Stimulated activated CD8-positive, alpha-beta memory T cell treated with anti-CD3 and anti-CD28 coated beads, Interleukin-2, amount 100 ng/mL, for 1 hour (primary cell): ENCODE results near the gene TMEM184B.
A peak's percentile ranks its signal among the peaks of the same experiment; 100 is the strongest.
"Not testable (repeated sequence)": the region's sequence is repeated elsewhere in the genome, so short reads cannot be mapped to it uniquely, and the experiment has no call there.

ENCODE experiments used
- DNase-seq, 2 donors: peaks; one replicate each; pipeline ENCODE4 v3.0.0-alpha.2; 2020; ENCODE audit warnings: low read depth in 2 of 2

The TMEM184B gene

DNA sequence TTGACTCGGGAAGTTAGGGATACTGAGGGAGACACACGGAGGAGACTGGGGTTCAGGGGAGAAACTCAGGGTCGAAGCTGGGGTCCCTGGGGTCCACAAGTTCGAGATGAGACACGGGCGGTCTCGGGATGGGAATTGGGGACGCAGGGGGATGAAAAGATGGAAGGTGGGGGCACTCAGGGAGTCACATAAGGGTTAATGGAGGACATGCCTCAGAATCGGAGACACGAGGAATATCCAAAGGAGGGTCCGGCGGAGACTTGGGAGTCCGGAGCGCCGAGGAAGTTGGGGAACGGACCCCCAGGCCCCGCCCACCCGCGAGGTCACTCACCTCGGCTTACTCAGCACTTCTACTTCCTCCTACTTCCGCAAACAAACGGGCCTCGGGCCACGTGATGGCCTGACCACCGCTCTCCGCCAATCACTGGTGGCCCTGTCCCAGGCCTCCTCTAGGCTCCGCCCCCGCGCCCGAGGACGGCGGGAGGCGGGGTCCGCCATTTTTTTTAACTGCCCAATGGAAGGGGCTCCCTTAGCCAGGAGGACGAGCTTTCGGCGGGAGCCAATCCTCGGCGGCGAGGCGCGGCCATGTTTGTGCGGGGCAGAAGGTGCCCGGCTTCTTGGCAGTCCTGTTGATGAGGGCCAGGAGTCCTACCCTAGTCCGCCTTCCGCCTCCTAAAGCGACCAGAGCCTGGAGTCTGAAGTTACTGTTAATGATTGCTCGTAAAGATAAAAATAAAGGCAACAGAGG lies 91.2 kb downstream of the TMEM184B start, which contains the start of gene PLA2G6:
TSS of gene PLA2G6 (minus strand) at position 378 of the 748 bp plus-strand sequence. CDS start 12,404 bp downstream, outside the sequence.
- peak; percentile 90 to 93 for DNase-seq

DNA sequence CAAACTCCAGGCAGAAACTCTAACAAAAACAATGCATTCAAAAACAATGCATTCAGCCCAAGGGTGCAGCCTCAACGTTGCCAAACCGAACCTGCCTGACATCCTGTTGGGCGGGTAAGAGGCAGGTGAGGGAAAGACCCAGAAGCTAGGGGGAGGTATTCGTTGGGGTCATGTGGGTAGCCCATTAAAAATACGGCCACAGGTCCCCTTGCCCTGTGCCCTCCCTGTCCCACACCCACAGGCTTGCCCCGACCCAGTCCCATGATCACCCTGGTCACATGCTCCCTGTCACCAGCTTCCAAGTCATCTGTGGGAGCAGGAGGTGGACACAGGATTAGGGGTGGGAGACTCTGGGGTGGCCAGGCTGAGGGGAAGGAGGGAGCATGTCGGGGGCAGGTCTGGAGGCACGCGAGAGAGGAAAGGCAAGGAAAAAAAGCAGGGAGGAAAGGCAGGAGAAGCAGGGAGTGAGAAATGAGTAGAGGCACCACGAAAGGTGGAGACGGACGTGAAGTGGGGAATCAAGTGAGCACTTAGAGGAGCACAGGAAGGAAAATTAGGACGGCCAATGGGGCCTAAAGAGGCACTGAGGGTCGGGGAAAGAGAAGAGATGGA lies 91.9 kb downstream of the TMEM184B start:
- DNase-seq: no peak

DNA sequence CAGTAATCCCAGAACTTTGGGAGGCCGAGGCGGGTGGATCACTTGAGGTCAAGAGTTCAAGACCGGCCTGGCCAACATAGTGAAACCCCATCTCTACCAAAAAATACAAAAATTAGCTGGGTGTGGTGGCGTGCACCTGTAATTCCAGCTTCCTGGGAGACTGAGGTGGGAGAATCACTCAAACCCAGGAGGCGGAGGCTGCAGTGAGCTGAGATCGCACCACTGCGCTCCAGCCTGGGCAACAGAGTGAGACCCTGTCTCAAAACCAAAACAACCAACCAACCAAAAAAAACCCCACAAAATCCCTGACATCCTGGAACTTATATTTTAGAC lies 94.2 kb downstream of the TMEM184B start:
- DNase-seq: not testable (repeated sequence)

DNA sequence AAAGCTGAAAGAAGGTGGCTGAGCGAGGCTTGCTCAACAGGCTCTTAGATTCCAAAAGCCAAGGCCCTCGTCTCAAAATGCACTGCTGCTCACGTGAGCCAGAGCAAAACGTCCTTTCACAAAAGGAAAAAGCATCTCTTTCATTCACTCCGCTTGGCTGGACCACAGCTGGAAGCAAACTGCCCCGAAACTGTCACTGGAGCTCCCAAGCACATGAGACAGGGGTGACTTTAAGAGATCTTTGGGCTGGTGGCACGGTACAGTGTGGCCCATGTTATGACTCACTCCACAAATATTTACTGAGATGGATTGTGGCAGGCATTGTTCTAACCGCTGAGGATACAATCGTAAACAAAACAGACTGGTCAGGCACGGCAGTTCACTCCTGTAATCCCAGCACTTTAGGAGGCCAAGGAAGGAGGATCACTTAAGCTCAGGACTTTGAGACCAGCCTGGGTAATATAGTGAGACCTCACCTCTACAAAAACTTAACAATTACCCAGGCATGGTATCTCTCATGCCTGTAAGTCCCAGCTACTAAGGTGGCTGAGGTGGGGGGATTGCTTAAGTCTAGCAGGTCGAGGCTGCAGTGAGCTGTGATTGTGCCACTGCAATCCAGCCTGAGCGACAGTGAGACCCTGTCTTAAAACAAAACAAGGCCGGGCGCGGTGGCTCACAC lies 94.7 kb downstream of the TMEM184B start:
- DNase-seq: no peak

DNA sequence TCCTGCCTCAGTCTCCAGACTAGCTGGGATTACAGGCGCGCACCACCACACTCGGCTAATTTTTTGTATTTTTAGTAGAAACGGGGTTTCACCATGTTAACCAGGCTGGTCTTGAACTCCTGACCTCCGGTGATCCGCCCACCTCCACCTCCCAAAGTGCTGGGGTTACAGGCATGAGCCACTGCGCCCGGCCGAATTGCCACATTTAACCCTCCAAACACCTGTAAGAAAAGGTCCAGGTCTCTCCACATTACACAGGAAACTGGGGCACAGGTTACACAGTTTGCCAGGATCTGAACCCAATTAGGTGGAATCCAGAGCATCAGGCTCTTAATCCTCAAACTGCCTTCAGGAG lies 95.3 kb downstream of the TMEM184B start:
- not testable (repeated sequence) for DNase-seq

DNA sequence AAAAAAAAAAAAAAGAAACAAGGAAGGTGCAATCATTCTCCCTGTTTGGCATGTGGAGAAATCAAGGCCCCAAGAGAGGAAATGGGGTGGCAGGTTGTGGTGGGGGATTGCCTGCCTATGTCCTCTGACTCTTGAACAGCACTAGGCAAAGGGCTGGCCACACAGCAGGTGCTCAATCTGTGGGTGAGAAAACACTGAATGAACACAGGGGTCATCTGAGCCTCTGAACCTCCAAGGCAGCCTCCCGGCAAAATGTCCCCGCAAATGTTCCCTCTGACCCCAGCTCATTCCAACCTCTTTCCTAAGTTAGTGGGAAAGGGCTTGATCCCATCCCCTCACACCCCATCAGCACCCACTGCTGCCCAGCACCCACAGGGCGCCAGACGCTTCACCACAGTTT lies 95.8 kb downstream of the TMEM184B start:
- no peak for DNase-seq

DNA sequence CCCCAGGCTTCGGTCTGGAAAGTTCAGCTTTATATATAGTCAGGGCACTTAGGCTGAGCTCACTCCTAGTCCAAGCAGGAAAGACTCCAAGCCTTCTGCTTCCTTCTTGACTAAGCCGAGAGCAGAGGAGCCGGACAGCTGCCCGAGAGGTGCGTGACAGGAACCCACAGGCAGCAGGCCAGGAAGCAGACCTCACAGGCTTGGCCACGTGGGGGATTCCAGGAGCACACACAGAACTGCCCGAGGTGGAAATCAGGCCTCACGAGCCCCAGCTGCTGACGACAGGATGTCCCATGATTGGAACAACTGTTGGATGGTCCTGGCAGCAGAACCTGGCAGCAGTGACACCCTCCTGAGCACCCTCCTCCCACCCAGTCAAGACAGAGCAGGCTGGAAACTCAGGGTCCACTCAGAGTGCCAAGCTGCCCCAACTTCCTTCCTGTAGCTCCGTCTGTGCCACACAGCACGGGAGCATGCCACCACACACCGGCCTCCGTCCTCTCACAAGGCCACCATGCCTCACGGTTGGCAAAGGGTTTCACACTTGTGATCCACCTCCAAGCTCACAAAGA lies 96.6 kb downstream of the TMEM184B start:
- peak in 1 of 2 donors; percentile 24 for DNase-seq

DNA sequence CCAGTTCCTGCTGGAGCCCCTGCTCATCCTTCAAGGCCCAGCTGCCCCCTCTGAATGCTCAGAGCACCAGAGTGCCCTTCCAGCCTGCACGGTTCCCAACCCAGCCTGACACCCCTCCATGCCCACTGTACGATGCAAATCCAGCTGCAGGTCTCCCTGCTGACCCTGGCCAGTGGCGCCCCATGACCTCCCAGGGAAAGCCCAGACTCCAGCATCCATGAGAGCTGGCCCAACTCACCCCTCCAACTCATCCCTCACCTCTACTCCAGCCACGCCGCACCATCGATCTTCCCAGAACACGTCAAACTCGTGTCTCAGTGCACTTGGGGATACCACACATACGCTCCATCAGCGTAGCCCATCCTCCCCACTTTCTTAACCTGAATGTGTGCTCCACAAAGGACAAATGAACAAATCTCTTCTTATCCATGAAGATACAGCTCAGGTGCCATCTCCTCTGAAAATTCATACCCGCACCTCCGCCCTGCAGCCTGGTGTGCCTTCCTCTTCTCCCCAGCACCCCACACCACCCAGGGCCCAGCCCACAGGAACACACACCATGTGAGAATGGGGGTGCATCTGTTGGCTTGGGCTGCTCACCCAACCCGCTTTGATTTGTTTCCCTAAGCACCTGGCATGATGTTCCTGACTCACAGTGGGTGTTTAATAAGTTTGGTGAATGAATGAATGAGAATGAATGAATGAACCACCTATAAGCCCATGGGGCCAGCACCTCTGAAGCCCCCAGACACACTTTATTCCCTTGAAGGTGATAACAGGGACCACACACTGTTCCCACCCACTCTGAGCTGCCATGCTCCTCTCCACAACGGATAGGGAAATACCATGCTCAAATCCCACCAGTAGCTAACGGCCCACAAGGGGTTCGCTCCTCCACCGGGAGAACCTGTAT lies 97.3 kb downstream of the TMEM184B start:
- DNase-seq: no peak

DNA sequence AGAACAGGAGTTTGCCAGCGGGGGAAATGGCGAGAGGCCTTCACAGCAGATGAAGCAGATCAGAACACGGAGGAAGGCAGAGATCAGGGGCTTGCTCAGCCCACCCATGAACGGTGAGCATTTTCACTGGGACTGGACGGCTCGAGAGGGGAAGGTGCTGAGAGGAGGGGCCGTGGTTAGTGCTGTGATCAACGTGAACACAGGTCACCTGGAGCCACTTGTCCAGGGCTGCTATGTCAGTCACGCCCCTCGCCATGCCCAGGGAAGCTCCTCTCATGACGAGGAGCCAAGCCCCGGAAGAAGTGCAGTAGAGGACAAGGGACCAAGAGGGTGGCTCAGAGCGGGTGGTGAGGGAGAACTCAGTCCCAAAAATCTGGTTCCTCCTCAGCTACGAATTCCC lies 98.2 kb downstream of the TMEM184B start:
- DNase-seq: no peak

DNA sequence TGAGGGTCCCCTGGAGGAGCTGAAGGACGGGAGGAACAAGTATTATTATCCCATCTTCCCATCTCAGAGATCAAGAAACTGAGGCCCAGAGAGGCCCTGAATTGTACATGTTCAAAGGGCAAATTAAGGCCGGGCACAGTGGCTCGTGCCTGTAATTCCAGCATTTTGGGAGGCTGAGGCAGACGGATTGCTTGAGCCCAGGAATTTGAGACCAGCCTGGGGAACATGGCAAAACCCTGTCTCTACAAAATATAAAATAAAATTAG lies 99.2 kb downstream of the TMEM184B start:
- no peak for DNase-seq

DNA sequence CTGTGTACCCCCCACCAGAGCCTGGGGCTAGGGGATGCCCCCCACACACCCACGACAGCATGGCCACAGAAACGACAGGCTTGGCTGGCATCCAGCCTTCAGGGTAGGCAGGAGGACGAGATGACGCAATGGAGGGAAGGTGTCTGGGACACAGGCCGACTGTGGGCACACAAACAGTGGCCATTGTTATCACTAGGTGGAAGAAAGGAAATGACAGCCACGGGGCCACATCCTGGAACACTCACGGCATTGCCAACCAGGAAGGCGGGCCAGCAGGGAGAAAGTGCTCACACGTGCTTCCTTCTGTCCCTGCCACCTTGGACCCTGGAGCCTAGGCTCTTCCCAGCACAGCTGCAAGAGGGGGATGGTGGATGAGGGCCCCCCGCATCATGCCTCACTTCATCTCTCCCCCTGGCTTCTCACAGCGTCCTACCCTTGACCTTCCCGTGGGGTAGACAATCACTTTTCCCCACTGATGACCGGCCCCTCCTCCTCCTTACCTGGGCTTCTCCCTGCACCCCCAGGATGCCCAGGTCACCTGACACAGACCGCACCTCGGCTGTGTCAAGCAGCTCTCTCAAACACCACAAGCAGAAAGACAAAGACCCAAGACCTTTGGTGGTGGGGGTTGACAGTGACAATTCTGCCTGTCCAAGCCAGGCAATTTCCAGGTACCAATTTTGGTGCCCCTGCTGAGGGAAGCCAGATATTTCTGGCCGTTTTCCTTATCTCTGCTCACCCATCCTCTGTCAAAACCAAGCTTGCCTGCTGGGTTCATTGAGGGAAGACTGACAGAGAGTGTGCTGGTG lies 99.8 kb downstream of the TMEM184B start:
- peak; percentile 18 to 36 for DNase-seq

DNA sequence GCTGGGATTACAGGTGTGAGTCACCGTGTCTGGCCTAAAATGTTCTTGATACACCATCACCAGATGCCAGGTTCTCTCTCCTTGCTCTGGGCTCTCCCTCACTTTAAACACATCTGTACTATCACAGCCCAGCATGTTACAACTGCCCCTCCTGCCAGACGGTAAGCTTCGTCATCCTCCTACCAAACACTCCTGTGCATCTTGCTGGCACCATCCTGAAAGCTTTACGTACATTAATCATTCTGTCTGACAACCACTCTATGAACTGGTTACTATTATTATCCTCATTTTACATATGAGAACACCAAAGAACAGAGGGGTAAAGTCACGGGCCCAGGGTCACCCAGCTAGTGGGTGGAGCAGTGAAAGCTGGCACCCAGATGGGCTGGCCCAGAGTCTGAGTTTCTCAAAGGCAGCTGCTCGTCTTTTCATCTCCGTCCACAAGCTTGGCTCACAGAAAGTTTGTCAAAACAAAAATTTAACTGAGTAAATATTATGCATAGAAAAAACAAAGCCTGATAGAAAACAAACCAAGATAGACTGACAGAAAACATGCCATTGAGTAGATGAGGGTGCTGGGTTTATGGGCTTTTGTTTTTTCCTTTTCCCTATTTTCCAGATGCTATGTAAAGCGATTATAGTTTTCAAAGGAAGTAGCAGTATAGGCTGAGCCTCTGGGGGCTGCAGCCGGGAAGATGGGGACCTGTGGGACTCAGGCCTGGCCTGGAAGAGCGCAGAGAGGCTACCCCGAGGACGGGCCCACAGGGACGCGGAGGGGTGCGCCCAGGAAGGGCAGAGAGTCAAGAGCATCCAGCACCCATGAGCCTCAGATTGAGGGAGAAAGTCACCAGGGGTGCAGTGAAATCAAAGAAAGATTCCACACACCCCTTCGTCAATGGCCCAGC lies 100.6 kb downstream of the TMEM184B start:
- DNase-seq: no peak

DNA sequence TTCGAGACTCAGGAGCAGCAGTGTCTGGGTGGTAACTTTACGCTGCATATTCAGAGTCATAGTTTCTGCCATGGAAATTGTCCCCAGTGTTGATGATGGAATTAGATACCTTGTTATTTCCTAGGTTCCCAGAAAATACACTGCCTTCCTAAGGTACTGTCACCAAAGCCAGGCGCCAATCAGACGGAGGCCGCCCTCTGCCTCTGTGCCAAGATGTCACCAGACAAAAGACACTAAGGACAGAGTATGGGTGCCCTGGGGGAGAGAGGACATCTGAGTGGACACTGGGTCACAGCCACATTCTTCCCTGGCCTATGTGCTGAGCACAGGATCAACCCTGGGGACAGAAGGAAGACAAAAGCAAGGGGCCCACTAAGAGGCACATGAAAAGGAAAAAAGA lies 102.3 kb downstream of the TMEM184B start:
- DNase-seq: no peak
